Stimulated activated CD4-positive, alpha-beta T cell treated with anti-CD3 and anti-CD28 coated beads, Interleukin-4, amount 100 ng/mL, for 48 hours (primary cell): ENCODE results near the gene TNFAIP3.
"Not testable (repeated sequence)": the region's sequence is repeated elsewhere in the genome, so short reads cannot be mapped to it uniquely, and the experiment has no call there.

Experiments used
- DNase-seq, 2 donors: peaks; one replicate each; pipeline ENCODE4 v3.0.0-alpha.2; 2020; ENCODE audit warnings: low read depth in 2 of 2

The TNFAIP3 gene

DNA sequence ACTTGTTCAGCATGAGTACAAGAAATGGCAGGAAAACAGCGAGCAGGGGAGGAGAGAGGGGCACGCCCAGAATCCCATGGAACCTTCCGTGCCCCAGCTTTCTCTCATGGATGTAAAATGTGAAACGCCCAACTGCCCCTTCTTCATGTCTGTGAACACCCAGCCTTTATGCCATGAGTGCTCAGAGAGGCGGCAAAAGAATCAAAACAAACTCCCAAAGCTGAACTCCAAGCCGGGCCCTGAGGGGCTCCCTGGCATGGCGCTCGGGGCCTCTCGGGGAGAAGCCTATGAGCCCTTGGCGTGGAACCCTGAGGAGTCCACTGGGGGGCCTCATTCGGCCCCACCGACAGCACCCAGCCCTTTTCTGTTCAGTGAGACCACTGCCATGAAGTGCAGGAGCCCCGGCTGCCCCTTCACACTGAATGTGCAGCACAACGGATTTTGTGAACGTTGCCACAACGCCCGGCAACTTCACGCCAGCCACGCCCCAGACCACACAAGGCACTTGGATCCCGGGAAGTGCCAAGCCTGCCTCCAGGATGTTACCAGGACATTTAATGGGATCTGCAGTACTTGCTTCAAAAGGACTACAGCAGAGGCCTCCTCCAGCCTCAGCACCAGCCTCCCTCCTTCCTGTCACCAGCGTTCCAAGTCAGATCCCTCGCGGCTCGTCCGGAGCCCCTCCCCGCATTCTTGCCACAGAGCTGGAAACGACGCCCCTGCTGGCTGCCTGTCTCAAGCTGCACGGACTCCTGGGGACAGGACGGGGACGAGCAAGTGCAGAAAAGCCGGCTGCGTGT, 11.6 kb downstream of the TNFAIP3 start:
- no peak for DNase-seq

DNA sequence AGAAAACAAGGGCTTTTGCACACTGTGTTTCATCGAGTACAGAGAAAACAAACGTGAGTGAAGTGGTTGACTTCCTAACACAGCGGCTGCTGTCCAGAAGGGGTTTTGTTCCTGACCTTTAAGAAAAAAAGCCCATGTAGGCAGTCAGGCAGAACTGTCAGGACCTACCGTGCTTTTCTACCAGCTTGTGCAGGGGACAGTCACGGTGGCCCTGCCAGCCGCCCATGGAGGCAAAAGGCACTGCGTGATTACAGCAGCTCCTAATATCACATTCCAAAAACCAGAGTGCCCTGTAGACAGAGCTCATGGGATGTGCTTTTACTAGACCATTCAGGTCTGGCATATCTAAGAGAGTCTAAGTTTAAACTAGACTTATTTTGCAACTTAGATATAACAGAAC, 12.2 kb downstream of the TNFAIP3 start:
- DNase-seq, result no peak

DNA sequence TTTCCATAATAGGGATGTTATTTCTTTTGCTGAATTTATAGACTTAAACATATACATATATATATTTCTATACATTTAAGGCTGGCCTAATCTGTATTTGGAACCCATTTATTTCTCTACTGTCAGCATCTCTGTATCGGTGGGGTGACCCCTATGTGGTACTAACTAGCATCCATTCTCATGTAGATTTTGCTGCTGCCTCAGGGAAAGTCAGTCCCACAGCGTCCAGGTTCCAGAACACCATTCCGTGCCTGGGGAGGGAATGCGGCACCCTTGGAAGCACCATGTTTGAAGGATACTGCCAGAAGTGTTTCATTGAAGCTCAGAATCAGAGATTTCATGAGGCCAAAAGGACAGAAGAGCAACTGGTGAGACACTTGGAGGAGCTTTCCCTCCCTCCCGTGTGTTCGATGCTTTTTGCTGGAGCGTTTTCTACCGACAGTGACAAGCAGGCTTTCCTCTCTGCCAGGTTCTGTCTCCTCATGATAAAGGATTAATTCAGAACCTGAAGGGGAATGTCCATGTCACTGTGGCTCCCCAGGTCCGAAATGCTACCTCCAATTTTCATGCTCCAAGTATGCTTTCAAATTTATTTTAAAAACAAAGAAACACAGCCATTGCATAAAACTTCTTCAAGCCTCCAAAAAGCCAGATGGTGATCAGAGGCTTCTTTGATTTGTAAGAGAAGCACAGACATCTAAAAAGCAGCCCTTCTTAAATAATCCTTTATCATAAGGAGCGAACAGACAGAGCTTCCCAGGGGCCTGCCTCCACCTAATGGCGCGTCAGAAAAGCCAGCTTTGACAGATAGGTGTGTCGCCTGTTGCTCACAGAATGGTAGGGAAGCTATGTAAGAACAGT, 13.1 kb downstream of the TNFAIP3 start:
- no peak for DNase-seq

DNA sequence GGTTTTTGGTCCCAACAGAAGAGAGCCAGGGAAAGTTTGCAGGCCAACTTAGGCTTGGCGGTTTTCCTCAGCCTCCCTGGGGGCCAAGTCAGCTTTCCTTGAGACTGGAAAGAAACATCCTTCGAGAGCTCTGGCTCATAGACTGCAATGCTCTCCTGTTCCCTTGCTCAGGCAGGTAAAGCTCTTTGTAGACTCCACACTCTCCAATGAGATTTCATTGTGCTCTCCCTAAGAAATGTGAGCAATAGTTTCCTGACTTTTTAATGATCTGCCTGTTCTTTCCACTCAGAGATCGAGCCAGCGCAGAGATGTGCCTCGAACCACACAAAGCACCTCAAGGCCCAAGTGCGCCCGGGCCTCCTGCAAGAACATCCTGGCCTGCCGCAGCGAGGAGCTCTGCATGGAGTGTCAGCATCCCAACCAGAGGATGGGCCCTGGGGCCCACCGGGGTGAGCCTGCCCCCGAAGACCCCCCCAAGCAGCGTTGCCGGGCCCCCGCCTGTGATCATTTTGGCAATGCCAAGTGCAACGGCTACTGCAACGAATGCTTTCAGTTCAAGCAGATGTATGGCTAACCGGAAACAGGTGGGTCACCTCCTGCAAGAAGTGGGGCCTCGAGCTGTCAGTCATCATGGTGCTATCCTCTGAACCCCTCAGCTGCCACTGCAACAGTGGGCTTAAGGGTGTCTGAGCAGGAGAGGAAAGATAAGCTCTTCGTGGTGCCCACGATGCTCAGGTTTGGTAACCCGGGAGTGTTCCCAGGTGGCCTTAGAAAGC, 13.9 kb downstream of the TNFAIP3 start:
- no peak for DNase-seq

DNA sequence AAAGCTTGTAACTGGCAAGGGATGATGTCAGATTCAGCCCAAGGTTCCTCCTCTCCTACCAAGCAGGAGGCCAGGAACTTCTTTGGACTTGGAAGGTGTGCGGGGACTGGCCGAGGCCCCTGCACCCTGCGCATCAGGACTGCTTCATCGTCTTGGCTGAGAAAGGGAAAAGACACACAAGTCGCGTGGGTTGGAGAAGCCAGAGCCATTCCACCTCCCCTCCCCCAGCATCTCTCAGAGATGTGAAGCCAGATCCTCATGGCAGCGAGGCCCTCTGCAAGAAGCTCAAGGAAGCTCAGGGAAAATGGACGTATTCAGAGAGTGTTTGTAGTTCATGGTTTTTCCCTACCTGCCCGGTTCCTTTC, 14.4 kb downstream of the TNFAIP3 start:
- DNase-seq, result no peak

DNA sequence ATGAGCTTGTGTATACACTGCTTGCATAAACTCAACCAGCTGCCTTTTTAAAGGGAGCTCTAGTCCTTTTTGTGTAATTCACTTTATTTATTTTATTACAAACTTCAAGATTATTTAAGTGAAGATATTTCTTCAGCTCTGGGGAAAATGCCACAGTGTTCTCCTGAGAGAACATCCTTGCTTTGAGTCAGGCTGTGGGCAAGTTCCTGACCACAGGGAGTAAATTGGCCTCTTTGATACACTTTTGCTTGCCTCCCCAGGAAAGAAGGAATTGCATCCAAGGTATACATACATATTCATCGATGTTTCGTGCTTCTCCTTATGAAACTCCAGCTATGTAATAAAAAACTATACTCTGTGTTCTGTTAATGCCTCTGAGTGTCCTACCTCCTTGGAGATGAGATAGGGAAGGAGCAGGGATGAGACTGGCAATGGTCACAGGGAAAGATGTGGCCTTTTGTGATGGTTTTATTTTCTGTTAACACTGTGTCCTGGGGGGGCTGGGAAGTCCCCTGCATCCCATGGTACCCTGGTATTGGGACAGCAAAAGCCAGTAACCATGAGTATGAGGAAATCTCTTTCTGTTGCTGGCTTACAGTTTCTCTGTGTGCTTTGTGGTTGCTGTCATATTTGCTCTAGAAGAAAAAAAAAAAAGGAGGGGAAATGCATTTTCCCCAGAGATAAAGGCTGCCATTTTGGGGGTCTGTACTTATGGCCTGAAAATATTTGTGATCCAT, 15.3 kb downstream of the TNFAIP3 start:
- DNase-seq, result no peak

DNA sequence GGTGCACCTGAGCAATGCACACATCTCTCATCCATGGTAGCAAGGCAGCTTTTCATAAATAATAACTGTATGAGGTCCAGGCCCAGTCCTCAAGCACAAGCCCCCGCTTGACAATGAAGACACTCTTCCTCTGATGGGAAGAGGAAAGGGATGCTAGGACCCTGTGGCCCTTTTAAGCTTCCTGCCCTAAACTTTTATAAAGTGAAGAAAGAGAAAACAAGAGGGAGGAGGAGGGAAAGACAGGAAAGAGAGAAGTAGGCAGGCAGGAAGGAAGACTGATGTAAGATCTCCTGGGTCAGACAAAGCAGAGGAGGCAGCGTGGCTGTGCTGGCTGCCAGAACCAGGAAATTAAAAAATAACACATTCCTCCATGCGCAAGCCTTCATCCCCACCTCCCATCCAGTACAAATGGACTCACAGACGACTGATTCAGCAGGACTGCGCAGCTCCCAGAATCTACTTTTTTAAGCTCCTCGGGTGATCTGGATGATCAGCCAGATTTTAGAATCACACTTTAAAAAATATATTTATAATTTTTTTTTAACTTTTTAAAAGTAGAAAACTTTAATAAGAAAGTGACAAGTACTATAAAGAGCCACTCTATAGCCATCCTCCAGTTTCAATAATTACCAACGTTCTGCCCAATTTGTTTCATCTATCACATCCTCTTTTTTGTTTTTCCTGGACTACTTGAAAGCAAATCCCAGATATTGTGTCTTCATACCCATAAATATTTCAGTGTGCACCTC, 16.5 kb downstream of the TNFAIP3 start:
- DNase-seq, result no peak

DNA sequence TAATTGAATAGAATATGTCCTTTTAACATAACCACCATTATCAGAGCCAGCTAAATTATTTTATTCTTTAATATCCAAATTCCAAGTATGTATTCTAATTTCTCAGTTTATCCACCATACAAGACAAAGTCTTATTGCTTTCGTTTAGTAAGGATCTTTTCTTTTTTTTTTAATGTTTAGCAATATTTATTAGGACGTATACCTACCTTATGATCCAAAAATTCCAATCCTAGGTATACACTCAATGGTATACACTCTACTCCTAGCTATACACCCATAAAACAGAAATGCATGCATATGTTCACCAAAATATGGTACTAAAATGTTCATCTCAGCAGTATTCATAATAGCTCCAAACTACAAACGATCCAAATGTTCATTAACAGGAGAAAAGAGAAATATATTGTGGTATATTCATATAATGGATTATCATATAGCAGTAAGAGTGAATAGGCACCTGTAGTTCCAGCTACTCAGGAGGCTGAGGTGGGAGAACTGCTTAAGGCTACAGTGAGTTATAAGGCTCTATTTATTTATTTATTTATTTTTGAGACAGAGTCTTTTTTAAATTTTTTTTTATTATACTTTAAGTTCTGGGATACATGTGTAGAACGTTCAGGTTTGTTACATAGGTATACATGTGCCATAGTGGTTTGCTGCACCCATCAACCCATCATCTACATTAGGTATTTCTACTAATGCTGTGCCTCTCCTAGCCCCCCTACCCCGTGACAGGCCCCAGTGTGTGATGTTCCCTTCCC, 17.3 kb downstream of the TNFAIP3 start:
- no peak for DNase-seq

DNA sequence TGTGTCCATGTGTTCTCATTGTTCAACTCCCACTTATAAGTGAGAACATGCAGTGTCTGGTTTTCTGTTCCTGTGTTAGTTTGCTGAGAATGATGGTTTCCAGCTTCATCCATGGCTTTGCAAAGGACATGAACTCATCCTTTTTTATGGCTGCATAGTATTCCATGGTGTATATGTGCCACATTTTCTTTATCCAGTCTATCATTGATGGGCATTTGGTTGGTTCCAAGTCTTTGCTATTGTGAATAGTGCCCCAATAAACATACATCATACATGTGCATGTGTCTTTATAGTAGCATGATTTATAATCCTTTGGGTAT, 17.8 kb downstream of the TNFAIP3 start:
- not testable (repeated sequence) for DNase-seq

DNA sequence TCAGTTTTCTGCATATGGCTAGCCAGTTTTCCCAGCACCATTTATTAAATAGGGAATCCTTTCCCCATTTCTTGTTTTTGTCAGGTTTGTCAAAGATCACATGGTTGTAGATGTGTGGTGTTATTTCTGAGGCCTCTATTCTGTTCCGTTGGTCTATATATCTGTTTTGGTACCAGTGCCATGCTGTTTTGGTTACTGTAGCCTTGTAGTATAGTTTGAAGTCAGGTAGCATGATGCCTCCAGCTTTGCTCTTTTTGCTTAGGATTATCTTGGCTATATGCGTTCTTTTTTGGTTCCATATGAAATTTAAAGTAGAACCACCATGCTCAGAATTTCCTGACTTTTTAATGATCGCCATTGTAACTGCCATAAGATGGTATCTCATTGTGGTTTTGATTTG, 19.2 kb downstream of the TNFAIP3 start:
- not testable (repeated sequence) for DNase-seq

DNA sequence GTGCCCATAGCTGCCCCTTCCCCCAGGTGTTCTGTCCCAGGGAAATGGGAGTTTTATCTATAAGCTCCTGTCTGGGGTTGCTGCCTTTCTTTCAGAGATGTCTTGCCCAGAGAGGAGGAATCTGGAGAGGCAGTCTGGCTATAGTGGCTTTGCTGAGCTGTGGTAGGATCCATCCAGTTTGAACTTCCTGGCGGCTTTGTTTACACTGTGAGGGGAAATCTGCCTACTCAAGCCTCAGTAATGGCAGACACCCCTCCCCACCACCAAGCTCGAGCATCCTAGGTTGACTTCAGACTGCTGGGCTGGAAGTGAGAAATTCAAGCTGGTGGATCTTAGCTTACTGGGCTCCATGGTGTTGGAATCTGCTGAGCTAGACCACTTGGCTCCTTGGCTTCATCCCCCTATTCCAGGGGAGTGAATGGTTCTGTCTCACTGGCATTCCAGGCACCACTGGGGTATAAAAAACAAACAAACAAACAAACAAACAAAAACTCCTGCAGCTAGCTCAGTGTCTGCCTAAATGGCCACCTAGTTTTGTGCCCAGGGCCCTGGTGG, 24.0 kb downstream of the TNFAIP3 start:
- no peak for DNase-seq

DNA sequence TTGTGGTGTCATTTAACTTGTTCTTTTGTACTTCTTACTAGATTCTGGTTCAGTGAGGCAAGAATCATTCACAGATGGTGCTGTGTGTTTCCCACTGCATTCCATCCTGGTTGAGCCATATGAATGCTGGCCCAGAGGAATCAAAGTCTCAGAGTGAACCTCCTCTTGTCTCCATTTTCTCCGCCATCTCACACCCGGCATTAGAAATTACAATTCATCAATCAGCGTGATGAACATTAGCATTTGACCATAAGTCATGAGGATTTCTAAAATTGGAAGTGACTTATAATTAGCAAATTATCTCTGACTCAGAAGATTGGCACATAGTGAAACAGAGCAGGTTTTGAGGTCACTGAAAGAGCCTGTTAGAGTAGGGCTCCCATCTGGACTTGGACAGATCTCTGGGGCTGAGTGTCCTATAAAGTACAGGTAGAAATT, 25.2 kb downstream of the TNFAIP3 start:
- DNase-seq, result no peak

DNA sequence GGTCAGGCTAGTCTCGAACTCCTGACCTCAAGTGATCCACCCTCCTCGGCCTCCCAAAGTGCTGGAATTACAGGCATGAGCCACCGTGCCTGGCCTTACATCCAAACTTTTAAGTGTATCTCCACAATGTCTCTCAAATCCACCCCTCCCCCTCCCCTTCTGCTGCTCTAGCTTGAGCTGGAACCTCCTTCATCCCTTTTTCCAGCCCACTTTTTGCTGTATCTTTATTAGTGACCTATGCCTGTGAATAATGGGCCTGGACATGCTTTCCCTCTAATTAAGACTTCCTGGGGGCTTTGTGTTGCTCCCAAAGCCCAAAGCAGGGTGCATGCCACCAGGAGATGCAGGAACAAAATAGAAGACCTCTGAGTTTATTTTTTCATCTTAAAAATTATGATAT, 26.1 kb downstream of the TNFAIP3 start:
- no peak for DNase-seq

DNA sequence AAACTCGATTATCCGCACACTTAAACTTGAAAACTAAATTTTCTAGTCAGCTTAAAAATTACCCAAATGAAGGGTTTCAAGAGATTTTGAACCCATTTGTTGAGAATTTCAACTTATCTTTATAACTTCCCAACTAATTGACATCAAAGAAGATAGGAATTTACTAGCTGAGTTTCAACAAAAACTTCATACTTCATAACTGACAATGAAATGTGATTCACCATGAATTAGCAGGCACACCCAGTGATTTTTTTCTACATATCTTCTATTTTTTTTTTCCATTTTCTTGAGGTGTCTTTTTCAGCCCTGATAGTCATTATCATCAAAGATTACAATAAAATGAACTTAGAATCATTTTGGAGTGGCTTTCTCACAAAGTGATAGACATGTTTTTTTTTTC, 26.7 kb downstream of the TNFAIP3 start:
- DNase-seq, result no peak

DNA sequence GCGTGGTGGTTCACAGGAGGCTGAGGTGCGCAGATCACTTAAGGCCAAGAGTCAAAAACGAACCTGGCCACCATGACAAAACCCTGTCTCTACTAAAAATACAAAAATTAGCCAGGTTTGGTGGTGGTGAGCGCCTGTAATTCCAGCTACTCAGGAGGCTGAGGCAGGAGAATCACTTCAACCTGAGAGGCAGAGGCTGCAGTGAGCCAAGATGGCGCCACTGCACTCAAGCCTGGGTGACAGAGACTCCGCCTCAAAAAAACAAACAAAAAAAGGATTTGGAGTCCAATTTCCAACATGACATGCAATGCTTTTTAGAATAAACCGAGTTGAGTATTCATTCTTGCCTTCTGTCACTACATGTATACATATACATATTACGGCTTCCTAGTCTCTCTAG, 27.3 kb downstream of the TNFAIP3 start:
- not testable (repeated sequence) for DNase-seq

DNA sequence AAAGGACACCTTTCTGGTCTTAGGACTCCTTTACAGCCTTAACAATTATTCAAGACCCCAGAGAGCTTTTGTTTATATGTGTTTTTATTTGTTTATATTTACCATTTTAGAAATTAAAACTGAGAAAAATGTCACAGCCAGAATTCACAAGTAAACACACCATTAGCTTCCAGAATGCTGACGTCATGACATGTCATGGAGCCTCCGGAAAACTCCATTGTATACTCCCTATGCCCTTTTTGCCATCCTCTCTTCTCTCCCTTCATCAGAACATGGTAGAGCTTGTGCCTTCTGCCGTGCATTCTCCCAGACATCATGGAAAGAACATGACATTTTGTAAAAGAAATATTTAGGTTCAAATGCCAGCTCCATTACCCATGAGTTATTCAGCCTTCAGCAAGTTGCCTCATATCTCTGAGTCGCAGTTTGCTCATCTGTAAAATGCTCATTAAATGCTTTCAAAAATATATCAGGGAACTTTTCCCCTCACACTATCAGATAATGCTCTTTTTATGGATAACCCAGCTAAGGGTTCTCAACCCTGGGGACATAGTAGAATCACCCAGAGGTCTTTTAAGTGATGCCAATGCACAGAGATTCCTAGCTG, 27.8 kb downstream of the TNFAIP3 start:
- DNase-seq, result no peak

DNA sequence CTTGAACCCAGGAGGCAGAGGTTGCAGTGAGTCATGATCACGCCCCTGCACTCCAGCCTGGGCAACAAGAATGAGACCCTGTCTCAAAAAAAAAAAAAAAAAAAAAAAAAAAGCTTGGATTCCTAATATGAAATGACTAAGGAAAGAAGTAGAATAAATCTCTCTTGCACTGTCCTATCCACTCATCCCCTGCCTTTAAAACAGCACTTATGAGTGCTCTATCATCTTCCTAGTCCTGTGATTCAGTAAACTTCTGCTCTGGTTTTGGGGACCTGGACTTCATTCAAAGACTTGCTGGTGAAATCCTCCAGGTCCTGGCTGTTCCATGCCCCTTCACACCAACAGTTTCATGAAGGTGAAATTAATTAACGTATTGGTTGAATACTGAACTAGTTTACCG, 29.6 kb downstream of the TNFAIP3 start:
- no peak for DNase-seq

DNA sequence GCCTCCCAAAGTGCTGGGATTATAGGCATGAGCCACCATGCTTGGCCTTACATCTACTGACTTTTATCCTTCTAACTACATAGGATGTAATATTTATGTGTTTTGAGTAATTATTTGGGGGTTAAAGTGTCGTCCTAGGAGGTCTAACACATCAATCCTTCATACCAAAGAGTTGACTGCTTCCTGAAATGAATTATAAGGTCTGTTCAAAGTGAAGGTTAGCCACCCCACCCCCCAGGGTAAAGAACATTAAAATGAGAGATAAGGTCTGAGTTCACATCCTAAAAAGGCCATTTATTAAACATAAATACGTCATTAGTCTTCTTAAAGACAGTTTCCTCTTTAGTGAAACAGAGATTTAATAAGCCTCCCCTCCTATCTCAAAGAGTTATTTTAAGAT, 33.8 kb downstream of the TNFAIP3 start:
- no peak for DNase-seq

DNA sequence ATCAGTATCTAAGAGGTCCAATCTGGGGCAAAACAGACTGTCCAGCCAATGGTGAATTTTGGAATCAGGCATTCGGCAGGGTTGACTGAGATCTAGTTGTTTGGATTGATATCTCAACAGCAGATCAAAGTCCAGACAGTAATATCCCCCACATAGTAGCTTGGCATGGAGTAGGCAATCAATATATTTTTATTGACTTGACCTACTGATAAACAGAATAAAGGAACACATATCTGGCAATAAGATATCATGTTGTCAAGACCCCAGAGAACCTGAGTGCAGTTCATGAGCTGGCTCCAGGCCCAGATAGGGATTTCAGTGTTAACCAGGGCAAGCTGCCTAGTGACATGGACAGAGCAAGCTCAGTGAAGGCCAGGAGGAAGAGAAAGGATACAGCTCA, 34.4 kb downstream of the TNFAIP3 start:
- no peak for DNase-seq

DNA sequence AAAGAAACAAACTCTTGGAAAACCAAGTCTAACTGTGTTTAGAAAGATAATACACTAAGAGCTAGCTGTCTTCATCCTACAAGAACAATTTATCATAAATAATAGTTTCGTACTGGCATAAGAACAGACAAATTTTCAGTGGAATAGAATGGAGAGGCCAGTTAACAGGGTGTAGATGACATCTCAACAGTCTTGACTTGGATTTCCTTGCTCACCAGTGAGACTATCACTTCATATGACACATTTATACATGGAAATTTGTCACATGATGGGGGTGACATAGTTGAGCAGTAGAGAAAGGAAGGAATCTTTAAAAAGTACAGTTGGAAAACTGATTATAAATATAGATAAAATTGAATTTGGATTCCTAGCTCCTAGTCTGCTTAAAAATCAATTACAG, 35.6 kb downstream of the TNFAIP3 start:
- DNase-seq, result no peak
